NCI-H460 (cell line): ENCODE results near the gene NDUFB8. TPM values are rescaled to one million over a fixed set of nuclear protein-coding genes. Genes with fewer than 3 reads are reported as not detected.

ENCODE experiments used
- DNase-seq: peaks from one replicate; pipeline ENCODE4 v3.0.0-alpha.2; 2016; ENCODE audit warnings: low read depth; ENCODE audit errors: extremely low read depth
- total RNA-seq: library from RNA; depleted of rRNA; stranded (reverse); fragments of >200 nt; shearing (Covaris generic); gene quantifications from 2 replicates; pipeline ENCODE4 v1.2.3, GENCODE V29; 2014

Gene NDUFB8
- total RNA-seq, 1 experiment from 2014 or later: 433 TPM

- peak; percentile 62 for DNase-seq
These were observed 20.9 kb downstream of the NDUFB8 start for GRCh38 chr10:100508691-100509150.

GRCh38 chr10:100508266-100508665 lies 21.4 kb downstream of the NDUFB8 start:
- DNase-seq: no peak

- no peak for DNase-seq
These were observed 22.3 kb downstream of the NDUFB8 start for GRCh38 chr10:100507357-100507732.

GRCh38 chr10:100506596-100507356 lies 22.9 kb downstream of the NDUFB8 start:
- no peak for DNase-seq

GRCh38 chr10:100505164-100505563 lies 24.5 kb downstream of the NDUFB8 start:
- DNase-seq: no peak

- DNase-seq: no peak
These were observed 25.6 kb downstream of the NDUFB8 start for GRCh38 chr10:100504096-100504495.

GRCh38 chr10:100502926-100503494 lies 26.7 kb downstream of the NDUFB8 start:
- DNase-seq: no peak

- DNase-seq: no peak
These were observed 28.2 kb downstream of the NDUFB8 start for GRCh38 chr10:100501423-100501822.

- DNase-seq: no peak
These were observed 31.6 kb downstream of the NDUFB8 start for GRCh38 chr10:100498059-100498458.

- DNase-seq: no peak
These were observed 33.1 kb downstream of the NDUFB8 start for GRCh38 chr10:100496567-100496966.

- no peak for DNase-seq
These were observed 39.1 kb downstream of the NDUFB8 start for GRCh38 chr10:100490531-100490930.

GRCh38 chr10:100489396-100489795 lies 40.3 kb downstream of the NDUFB8 start:
- no peak for DNase-seq

- no peak for DNase-seq
These were observed 42.1 kb downstream of the NDUFB8 start for GRCh38 chr10:100487529-100487928.

GRCh38 chr10:100485801-100486495 lies 43.7 kb downstream of the NDUFB8 start:
- DNase-seq: no peak

GRCh38 chr10:100485366-100485765 lies 44.3 kb downstream of the NDUFB8 start:
- no peak for DNase-seq

GRCh38 chr10:100483876-100484666 lies 45.6 kb downstream of the NDUFB8 start:
- DNase-seq: no peak

GRCh38 chr10:100482834-100483185 lies 46.9 kb downstream of the NDUFB8 start:
- DNase-seq: no peak

- peak; percentile 44 for DNase-seq
These were observed 47.4 kb downstream of the NDUFB8 start for GRCh38 chr10:100482181-100482833.

- peak; percentile 91 for DNase-seq
These were observed 48.1 kb downstream of the NDUFB8 start for GRCh38 chr10:100481462-100482081.

- no peak for DNase-seq
These were observed 49.7 kb downstream of the NDUFB8 start for GRCh38 chr10:100480002-100480401.
